GM12878 (cell line): ENCODE measurements around the gene DDX39B.

ENCODE experiments used
- CEBPB ChIP-seq, 2 experiments: fragments of 150-350 bp in 1 of 2; IDR thresholded peaks; 2 replicates each; pipeline ENCODE4 v1.6.1; 2012 to 2014; ENCODE audit warnings: low read depth in 2 of 2, low read length in 2 of 2, borderline replicate concordance in 1 of 2, inconsistent platforms in 1 of 2
- EP300 ChIP-seq, 2 experiments: fragments of 150-350 bp in 1 of 2; IDR thresholded peaks; 2 replicates each; pipeline ENCODE4 v1.6.1; 2011 to 2012; ENCODE audit warnings: low read depth in 2 of 2, low read length in 2 of 2, borderline replicate concordance in 1 of 2, improper control_type of control experiment in 1 of 2, inconsistent platforms in 1 of 2; ENCODE audit not compliant: control insufficient read depth in 1 of 2
- EZH2 ChIP-seq: IDR thresholded peaks from 2 replicates; pipeline ENCODE4 v1.6.1; 2012; ENCODE audit warnings: low read depth, mild to moderate bottlenecking, control low read depth, inconsistent platforms, low read length, borderline replicate concordance; ENCODE audit not compliant: control insufficient read depth
- FOS ChIP-seq: IDR thresholded peaks from 3 replicates; pipeline ENCODE4 v1.6.1; 2011; ENCODE audit warnings: borderline replicate concordance; ENCODE audit not compliant: insufficient read length; ENCODE audit errors: extremely low read depth
- NRF1 ChIP-seq: conservative IDR thresholded peaks from 2 replicates; pipeline ENCODE4 v1.6.1; 2011; ENCODE audit warnings: mild to moderate bottlenecking, low read depth, low read length, improper control_type of control experiment
- POLR2A ChIP-seq: IDR thresholded peaks from 2 replicates; pipeline ENCODE4 v1.6.1; 2011; ENCODE audit warnings: low read depth, mild to moderate bottlenecking, low read length
- POLR2AphosphoS5 ChIP-seq: IDR thresholded peaks from 2 replicates; pipeline ENCODE4 v1.6.1; 2011; ENCODE audit warnings: mild to moderate bottlenecking, low read length, inconsistent platforms
- RAD21 ChIP-seq: IDR thresholded peaks from 2 replicates; pipeline ENCODE4 v1.6.1; 2011; ENCODE audit warnings: mild to moderate bottlenecking, low read depth, low read length, moderate library complexity; ENCODE audit not compliant: insufficient read depth
- RFX5 ChIP-seq: IDR thresholded peaks from 2 replicates; pipeline ENCODE4 v1.6.1; 2011; ENCODE audit warnings: low read depth, low read length, improper control_type of control experiment
- ZSCAN29 ChIP-seq: fragments of 450-650 bp; IDR thresholded peaks from 2 replicates; pipeline ENCODE4 v1.6.1; 2017; ENCODE audit warnings: mild to moderate bottlenecking, moderate library complexity
- TF ChIP-seq, protein P1 (sequence below): IDR thresholded peaks from 2 replicates; pipeline ENCODE4 v1.6.1; 2012; ENCODE audit warnings: mild to moderate bottlenecking, low read depth, low read length
- TF ChIP-seq, protein P2 (sequence below), 3 experiments: IDR thresholded peaks in 2 of 3; conservative IDR thresholded peaks in 1 of 3; 2 replicates each; pipeline ENCODE4 v1.5.1; 2011; ENCODE audit warnings: low read depth in 3 of 3, low read length in 3 of 3, mild to moderate bottlenecking in 3 of 3, control low read depth in 2 of 3, moderate library complexity in 2 of 3, inconsistent platforms in 1 of 3, mixed read lengths in 1 of 3; ENCODE audit not compliant: control insufficient read depth in 2 of 3, insufficient read depth in 1 of 3; ENCODE audit errors: extremely low read depth in 1 of 3
- TF ChIP-seq, protein P3 (sequence below): IDR thresholded peaks from 2 replicates; pipeline ENCODE4 v1.6.1; 2012; ENCODE audit warnings: low read length, inconsistent platforms

DNA sequence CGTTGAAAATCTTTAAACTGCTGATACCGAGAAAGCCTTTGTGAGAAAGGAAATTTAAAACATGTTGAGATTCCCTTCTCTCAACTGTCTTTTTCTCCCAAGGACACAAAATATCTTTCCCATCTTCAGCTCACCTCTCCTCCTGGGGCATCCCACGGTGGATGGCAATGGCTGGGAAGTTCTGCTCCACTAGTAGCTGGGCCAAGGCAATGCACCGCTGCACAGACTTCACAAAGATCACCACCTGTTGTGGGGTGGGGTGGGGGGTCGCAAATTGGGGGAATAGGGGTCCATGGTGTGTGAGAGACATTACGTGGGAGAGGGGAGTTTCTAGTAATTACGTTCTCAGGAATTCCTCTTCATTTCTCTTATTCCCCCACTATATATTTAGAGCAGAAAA lies 10.6 kb downstream of the DDX39B start:
- TF ChIP-seq RAD21 (no peak), POLR2A (no peak), EP300 (IDR thresholded peaks at IDR 0.05; ENCODE audit: borderline replicate concordance in 1 of 2, control insufficient read depth in 1 of 2, low read depth in 2 of 2, low read length in 2 of 2) (no peak), RFX5 (no peak), EZH2 (no peak), CEBPB (IDR thresholded peaks at IDR 0.05; ENCODE audit: borderline replicate concordance in 1 of 2, low read depth in 2 of 2, low read length in 2 of 2) (no peak), FOS (no peak), NRF1 (no peak), ZSCAN29 (no peak), POLR2AphosphoS5 (no peak)
- TF ChIP-seq, protein P1, sequence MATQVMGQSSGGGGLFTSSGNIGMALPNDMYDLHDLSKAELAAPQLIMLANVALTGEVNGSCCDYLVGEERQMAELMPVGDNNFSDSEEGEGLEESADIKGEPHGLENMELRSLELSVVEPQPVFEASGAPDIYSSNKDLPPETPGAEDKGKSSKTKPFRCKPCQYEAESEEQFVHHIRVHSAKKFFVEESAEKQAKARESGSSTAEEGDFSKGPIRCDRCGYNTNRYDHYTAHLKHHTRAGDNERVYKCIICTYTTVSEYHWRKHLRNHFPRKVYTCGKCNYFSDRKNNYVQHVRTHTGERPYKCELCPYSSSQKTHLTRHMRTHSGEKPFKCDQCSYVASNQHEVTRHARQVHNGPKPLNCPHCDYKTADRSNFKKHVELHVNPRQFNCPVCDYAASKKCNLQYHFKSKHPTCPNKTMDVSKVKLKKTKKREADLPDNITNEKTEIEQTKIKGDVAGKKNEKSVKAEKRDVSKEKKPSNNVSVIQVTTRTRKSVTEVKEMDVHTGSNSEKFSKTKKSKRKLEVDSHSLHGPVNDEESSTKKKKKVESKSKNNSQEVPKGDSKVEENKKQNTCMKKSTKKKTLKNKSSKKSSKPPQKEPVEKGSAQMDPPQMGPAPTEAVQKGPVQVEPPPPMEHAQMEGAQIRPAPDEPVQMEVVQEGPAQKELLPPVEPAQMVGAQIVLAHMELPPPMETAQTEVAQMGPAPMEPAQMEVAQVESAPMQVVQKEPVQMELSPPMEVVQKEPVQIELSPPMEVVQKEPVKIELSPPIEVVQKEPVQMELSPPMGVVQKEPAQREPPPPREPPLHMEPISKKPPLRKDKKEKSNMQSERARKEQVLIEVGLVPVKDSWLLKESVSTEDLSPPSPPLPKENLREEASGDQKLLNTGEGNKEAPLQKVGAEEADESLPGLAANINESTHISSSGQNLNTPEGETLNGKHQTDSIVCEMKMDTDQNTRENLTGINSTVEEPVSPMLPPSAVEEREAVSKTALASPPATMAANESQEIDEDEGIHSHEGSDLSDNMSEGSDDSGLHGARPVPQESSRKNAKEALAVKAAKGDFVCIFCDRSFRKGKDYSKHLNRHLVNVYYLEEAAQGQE: no peak
- TF ChIP-seq, protein P2, sequence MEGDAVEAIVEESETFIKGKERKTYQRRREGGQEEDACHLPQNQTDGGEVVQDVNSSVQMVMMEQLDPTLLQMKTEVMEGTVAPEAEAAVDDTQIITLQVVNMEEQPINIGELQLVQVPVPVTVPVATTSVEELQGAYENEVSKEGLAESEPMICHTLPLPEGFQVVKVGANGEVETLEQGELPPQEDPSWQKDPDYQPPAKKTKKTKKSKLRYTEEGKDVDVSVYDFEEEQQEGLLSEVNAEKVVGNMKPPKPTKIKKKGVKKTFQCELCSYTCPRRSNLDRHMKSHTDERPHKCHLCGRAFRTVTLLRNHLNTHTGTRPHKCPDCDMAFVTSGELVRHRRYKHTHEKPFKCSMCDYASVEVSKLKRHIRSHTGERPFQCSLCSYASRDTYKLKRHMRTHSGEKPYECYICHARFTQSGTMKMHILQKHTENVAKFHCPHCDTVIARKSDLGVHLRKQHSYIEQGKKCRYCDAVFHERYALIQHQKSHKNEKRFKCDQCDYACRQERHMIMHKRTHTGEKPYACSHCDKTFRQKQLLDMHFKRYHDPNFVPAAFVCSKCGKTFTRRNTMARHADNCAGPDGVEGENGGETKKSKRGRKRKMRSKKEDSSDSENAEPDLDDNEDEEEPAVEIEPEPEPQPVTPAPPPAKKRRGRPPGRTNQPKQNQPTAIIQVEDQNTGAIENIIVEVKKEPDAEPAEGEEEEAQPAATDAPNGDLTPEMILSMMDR (IDR thresholded peaks at IDR 0.05 in 2 of 3, conservative IDR thresholded peaks at IDR 0.05 in 1 of 3; ENCODE audit: control insufficient read depth in 2 of 3, extremely low read depth in 1 of 3, insufficient read depth in 1 of 3, low read depth in 3 of 3, low read length in 3 of 3): no peak
- TF ChIP-seq, protein P3, sequence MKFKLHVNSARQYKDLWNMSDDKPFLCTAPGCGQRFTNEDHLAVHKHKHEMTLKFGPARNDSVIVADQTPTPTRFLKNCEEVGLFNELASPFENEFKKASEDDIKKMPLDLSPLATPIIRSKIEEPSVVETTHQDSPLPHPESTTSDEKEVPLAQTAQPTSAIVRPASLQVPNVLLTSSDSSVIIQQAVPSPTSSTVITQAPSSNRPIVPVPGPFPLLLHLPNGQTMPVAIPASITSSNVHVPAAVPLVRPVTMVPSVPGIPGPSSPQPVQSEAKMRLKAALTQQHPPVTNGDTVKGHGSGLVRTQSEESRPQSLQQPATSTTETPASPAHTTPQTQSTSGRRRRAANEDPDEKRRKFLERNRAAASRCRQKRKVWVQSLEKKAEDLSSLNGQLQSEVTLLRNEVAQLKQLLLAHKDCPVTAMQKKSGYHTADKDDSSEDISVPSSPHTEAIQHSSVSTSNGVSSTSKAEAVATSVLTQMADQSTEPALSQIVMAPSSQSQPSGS: no peak
